Keratinocyte (primary cell): ENCODE measurements around the gene PSAPL1. TPM values are rescaled to one million over a fixed set of nuclear protein-coding genes. Genes with fewer than 3 reads are reported as not detected.

Experiments
- DNase-seq: peaks from one replicate; pipeline ENCODE4 v3.0.0-alpha.2; 2011; ENCODE audit warnings: low read depth, missing footprints, low spot score
- FAIRE-seq: peaks from 2 replicates; lab custom pipeline; 2011; peaks lifted over from hg19 to GRCh38; lab: Jason Lieb, UNC
- H2AFZ ChIP-seq: 2 replicates; pipeline ENCODE4 v1.6.0; 2012; ENCODE audit warnings: low read length, control low read depth, inconsistent platforms; ENCODE audit not compliant: control insufficient read depth
- H3K27ac ChIP-seq: 2 replicates; pipeline ENCODE4 v1.5.1; 2011; ENCODE audit warnings: low read length; ENCODE audit not compliant: control insufficient read depth, insufficient read depth
- H3K27me3 ChIP-seq: 3 replicates; pipeline ENCODE4 v1.6.0; 2011; ENCODE audit warnings: low read length; ENCODE audit not compliant: control insufficient read depth, insufficient read depth; ENCODE audit errors: extremely low read depth
- H3K36me3 ChIP-seq, 2 experiments: 2 replicates in 1 of 2; 3 replicates in 1 of 2; pipeline ENCODE4 v1.5.1; 2011; ENCODE audit warnings: low read length in 2 of 2, mild to moderate bottlenecking in 1 of 2; ENCODE audit not compliant: control insufficient read depth in 2 of 2, insufficient read depth in 2 of 2; ENCODE audit errors: extremely low read depth in 1 of 2
- H3K4me1 ChIP-seq: 3 replicates; pipeline ENCODE4 v1.5.1; 2011; ENCODE audit warnings: low read length; ENCODE audit not compliant: control insufficient read depth, insufficient read depth; ENCODE audit errors: extremely low read depth
- H3K4me2 ChIP-seq: 3 replicates; pipeline ENCODE4 v1.6.0; 2011; ENCODE audit warnings: low read depth, low read length; ENCODE audit not compliant: control insufficient read depth, insufficient read depth; ENCODE audit errors: extremely low read depth
- H3K4me3 ChIP-seq, 3 experiments: fragments of 200-600 bp in 1 of 3; sonication (generic) in 1 of 3; 2 replicates in 2 of 3; 3 replicates in 1 of 3; pipeline ENCODE4 v1.5.1; 2011 to 2016; ENCODE audit warnings: low read length in 3 of 3, mild to moderate bottlenecking in 3 of 3, control low read depth in 2 of 3, inconsistent platforms in 1 of 3, low read depth in 1 of 3, mixed read lengths in 1 of 3, mixed run types in 1 of 3, moderate library complexity in 1 of 3; ENCODE audit not compliant: control insufficient read depth in 2 of 3, insufficient read depth in 2 of 3; ENCODE audit errors: extremely low read depth in 1 of 3
- H3K79me2 ChIP-seq: 2 replicates; pipeline ENCODE4 v1.6.0; 2012; ENCODE audit warnings: low read length; ENCODE audit not compliant: control insufficient read depth, insufficient read depth
- H3K9ac ChIP-seq: 3 replicates; pipeline ENCODE4 v1.6.0; 2011; ENCODE audit warnings: low read length; ENCODE audit not compliant: control insufficient read depth, insufficient read depth; ENCODE audit errors: extremely low read depth
- H3K9me1 ChIP-seq: 3 replicates; pipeline ENCODE4 v1.6.0; 2011; ENCODE audit warnings: low read length; ENCODE audit not compliant: control insufficient read depth, insufficient read depth; ENCODE audit errors: extremely low read depth
- H3K9me3 ChIP-seq: 2 replicates; pipeline ENCODE4 v1.5.1; 2012; ENCODE audit warnings: low read depth, low read length; ENCODE audit not compliant: control insufficient read depth
- H4K20me1 ChIP-seq: 3 replicates; pipeline ENCODE4 v1.6.0; 2011; ENCODE audit warnings: low read length; ENCODE audit not compliant: control insufficient read depth, insufficient read depth; ENCODE audit errors: extremely low read depth
- EZH2 ChIP-seq: IDR thresholded peaks from one replicate; pipeline ENCODE4 v1.6.1; 2012; ENCODE audit warnings: inconsistent platforms, mild to moderate bottlenecking, low read length, moderate library complexity
- dilution Hi-C: fragments of 300-500 bp; cut with MboI; formaldehyde crosslinking; loops from one replicate; pipeline ENCODE4 v1.7.0; 2020; ENCODE audit warnings: low sequenced_read_pairs; ENCODE audit not compliant: extremely low pct_ligation_motif_present
- polyA plus RNA-seq, 5 experiments: library from polyadenylated mRNA; depleted of rRNA in 3 of 5; stranded (reverse) in 3 of 5; stranded (forward) in 1 of 5; unstranded in 1 of 5; fragments of >200 nt; gene quantifications; 1 replicate in 1 of 5; 2 replicates in 3 of 5; 3 replicates in 1 of 5; pipeline versions ENCODE4 v1.2.1 to v1.2.3, GENCODE V29; 2011 to 2012; ENCODE audit warnings: missing spikeins in 2 of 5, low read depth in 1 of 5, low replicate concordance in 1 of 5
- TF ChIP-seq, protein P1 (sequence below), 3 experiments: IDR thresholded peaks in 1 of 3; conservative IDR thresholded peaks in 1 of 3; optimal IDR thresholded peaks in 1 of 3; 2 replicates in 2 of 3; 3 replicates in 1 of 3; pipeline versions ENCODE3 to v1.5.1; 2011; ENCODE audit warnings: low read length in 3 of 3, mild to moderate bottlenecking in 3 of 3, moderate library complexity in 2 of 3, control low read depth in 1 of 3, inconsistent platforms in 1 of 3; ENCODE audit not compliant: insufficient read depth in 2 of 3; ENCODE audit errors: extremely low read depth in 1 of 3

Gene PSAPL1
- polyA plus RNA-seq, 1 donor (not counting 4 experiments of a cell fraction or from before 2014, with no cell fraction given) = 0.03 TPM

- DNase-seq = no peak
These were observed 22.2 kb downstream of the PSAPL1 start for GRCh38 chr4:7412554-7412912.

GRCh38 chr4:7411896-7412553 is 22.7 kb downstream of the PSAPL1 start:
- no peaks in the 10 kb centered on the region for H3K27me3 ChIP-seq
- H3K4me2 ChIP-seq = no peak overlapping the region
- no peaks in the 10 kb centered on the region for H3K79me2 ChIP-seq
- H3K9ac ChIP-seq = no peak overlapping the region
- no peak overlapping the region for H3K27ac ChIP-seq
- DNase-seq (no peak), FAIRE-seq (no peak)
- TF ChIP-seq, protein P1, sequence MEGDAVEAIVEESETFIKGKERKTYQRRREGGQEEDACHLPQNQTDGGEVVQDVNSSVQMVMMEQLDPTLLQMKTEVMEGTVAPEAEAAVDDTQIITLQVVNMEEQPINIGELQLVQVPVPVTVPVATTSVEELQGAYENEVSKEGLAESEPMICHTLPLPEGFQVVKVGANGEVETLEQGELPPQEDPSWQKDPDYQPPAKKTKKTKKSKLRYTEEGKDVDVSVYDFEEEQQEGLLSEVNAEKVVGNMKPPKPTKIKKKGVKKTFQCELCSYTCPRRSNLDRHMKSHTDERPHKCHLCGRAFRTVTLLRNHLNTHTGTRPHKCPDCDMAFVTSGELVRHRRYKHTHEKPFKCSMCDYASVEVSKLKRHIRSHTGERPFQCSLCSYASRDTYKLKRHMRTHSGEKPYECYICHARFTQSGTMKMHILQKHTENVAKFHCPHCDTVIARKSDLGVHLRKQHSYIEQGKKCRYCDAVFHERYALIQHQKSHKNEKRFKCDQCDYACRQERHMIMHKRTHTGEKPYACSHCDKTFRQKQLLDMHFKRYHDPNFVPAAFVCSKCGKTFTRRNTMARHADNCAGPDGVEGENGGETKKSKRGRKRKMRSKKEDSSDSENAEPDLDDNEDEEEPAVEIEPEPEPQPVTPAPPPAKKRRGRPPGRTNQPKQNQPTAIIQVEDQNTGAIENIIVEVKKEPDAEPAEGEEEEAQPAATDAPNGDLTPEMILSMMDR (optimal IDR thresholded peaks at IDR 0.05 in 1 of 3, IDR thresholded peaks at IDR 0.05 in 1 of 3, conservative IDR thresholded peaks at IDR 0.05 in 1 of 3; ENCODE audit: extremely low read depth in 1 of 3, insufficient read depth in 2 of 3, low read length in 3 of 3) = no peak
- no peak for TF ChIP-seq EZH2
- no peaks in the 10 kb centered on the region for H3K4me1 ChIP-seq
- no peak overlapping the region for H2AFZ ChIP-seq
- H3K9me1 ChIP-seq = no peaks in the 10 kb centered on the region
- H4K20me1 ChIP-seq = no peaks in the 10 kb centered on the region
- dilution Hi-C loops = no loop called here
- no peak overlapping the region for H3K4me3 ChIP-seq
- no peaks in the 10 kb centered on the region for H3K36me3 ChIP-seq
- no peaks in the 10 kb centered on the region for H3K9me3 ChIP-seq

More at GRCh38 chr4:7412554-7412912, 22.2 kb downstream of the PSAPL1 start:
- no peaks in the 10 kb centered on the region for H3K9me1 ChIP-seq
- H3K36me3 ChIP-seq = no peaks in the 10 kb centered on the region
- FAIRE-seq = no peak
- H4K20me1 ChIP-seq = no peaks in the 10 kb centered on the region
- no peak overlapping the region for H3K27ac ChIP-seq
- H3K4me1 ChIP-seq = no peaks in the 10 kb centered on the region
- H3K9me3 ChIP-seq = no peaks in the 10 kb centered on the region
- no peak overlapping the region for H3K9ac ChIP-seq
- H3K79me2 ChIP-seq = no peaks in the 10 kb centered on the region
- dilution Hi-C loops = no loop called here
- TF ChIP-seq EZH2 = no peak
- TF ChIP-seq, protein P1 (optimal IDR thresholded peaks at IDR 0.05 in 1 of 3, IDR thresholded peaks at IDR 0.05 in 1 of 3, conservative IDR thresholded peaks at IDR 0.05 in 1 of 3; ENCODE audit: extremely low read depth in 1 of 3, insufficient read depth in 2 of 3, low read length in 3 of 3) = no peak
- H3K27me3 ChIP-seq = no peaks in the 10 kb centered on the region
- no peak overlapping the region for H3K4me2 ChIP-seq
- H3K4me3 ChIP-seq = no peak overlapping the region
- no peak overlapping the region for H2AFZ ChIP-seq
